Keratinocyte (primary cell): ENCODE data around the gene EGFR. TPM values are rescaled to one million over a fixed set of nuclear protein-coding genes. Genes with fewer than 3 reads are reported as not detected.

Experiments
- DNase-seq: peaks from one replicate; pipeline ENCODE4 v3.0.0-alpha.2; 2011; ENCODE audit warnings: low read depth, missing footprints, low spot score
- FAIRE-seq: peaks from 2 replicates; lab custom pipeline; 2011; peaks lifted over from hg19 to GRCh38; lab: Jason Lieb, UNC
- H2AFZ ChIP-seq: 2 replicates; pipeline ENCODE4 v1.6.0; 2012; ENCODE audit warnings: low read length, control low read depth, inconsistent platforms; ENCODE audit not compliant: control insufficient read depth
- H3K27ac ChIP-seq: 2 replicates; pipeline ENCODE4 v1.5.1; 2011; ENCODE audit warnings: low read length; ENCODE audit not compliant: control insufficient read depth, insufficient read depth
- H3K27me3 ChIP-seq: 3 replicates; pipeline ENCODE4 v1.6.0; 2011; ENCODE audit warnings: low read length; ENCODE audit not compliant: control insufficient read depth, insufficient read depth; ENCODE audit errors: extremely low read depth
- H3K36me3 ChIP-seq, 2 experiments: 2 replicates in 1 of 2; 3 replicates in 1 of 2; pipeline ENCODE4 v1.5.1; 2011; ENCODE audit warnings: low read length in 2 of 2, mild to moderate bottlenecking in 1 of 2; ENCODE audit not compliant: control insufficient read depth in 2 of 2, insufficient read depth in 2 of 2; ENCODE audit errors: extremely low read depth in 1 of 2
- H3K4me1 ChIP-seq: 3 replicates; pipeline ENCODE4 v1.5.1; 2011; ENCODE audit warnings: low read length; ENCODE audit not compliant: control insufficient read depth, insufficient read depth; ENCODE audit errors: extremely low read depth
- H3K4me2 ChIP-seq: 3 replicates; pipeline ENCODE4 v1.6.0; 2011; ENCODE audit warnings: low read depth, low read length; ENCODE audit not compliant: control insufficient read depth, insufficient read depth; ENCODE audit errors: extremely low read depth
- H3K4me3 ChIP-seq, 3 experiments: fragments of 200-600 bp in 1 of 3; sonication (generic) in 1 of 3; 2 replicates in 2 of 3; 3 replicates in 1 of 3; pipeline ENCODE4 v1.5.1; 2011 to 2016; ENCODE audit warnings: low read length in 3 of 3, mild to moderate bottlenecking in 3 of 3, control low read depth in 2 of 3, inconsistent platforms in 1 of 3, low read depth in 1 of 3, mixed read lengths in 1 of 3, mixed run types in 1 of 3, moderate library complexity in 1 of 3; ENCODE audit not compliant: control insufficient read depth in 2 of 3, insufficient read depth in 2 of 3; ENCODE audit errors: extremely low read depth in 1 of 3
- H3K79me2 ChIP-seq: 2 replicates; pipeline ENCODE4 v1.6.0; 2012; ENCODE audit warnings: low read length; ENCODE audit not compliant: control insufficient read depth, insufficient read depth
- H3K9ac ChIP-seq: 3 replicates; pipeline ENCODE4 v1.6.0; 2011; ENCODE audit warnings: low read length; ENCODE audit not compliant: control insufficient read depth, insufficient read depth; ENCODE audit errors: extremely low read depth
- H3K9me1 ChIP-seq: 3 replicates; pipeline ENCODE4 v1.6.0; 2011; ENCODE audit warnings: low read length; ENCODE audit not compliant: control insufficient read depth, insufficient read depth; ENCODE audit errors: extremely low read depth
- H3K9me3 ChIP-seq: 2 replicates; pipeline ENCODE4 v1.5.1; 2012; ENCODE audit warnings: low read depth, low read length; ENCODE audit not compliant: control insufficient read depth
- H4K20me1 ChIP-seq: 3 replicates; pipeline ENCODE4 v1.6.0; 2011; ENCODE audit warnings: low read length; ENCODE audit not compliant: control insufficient read depth, insufficient read depth; ENCODE audit errors: extremely low read depth
- CTCF ChIP-seq, 3 experiments: IDR thresholded peaks in 1 of 3; conservative IDR thresholded peaks in 1 of 3; optimal IDR thresholded peaks in 1 of 3; 2 replicates in 2 of 3; 3 replicates in 1 of 3; pipeline versions ENCODE3 to v1.5.1; 2011; ENCODE audit warnings: low read length in 3 of 3, mild to moderate bottlenecking in 3 of 3, moderate library complexity in 2 of 3, control low read depth in 1 of 3, inconsistent platforms in 1 of 3; ENCODE audit not compliant: insufficient read depth in 2 of 3; ENCODE audit errors: extremely low read depth in 1 of 3
- EZH2 ChIP-seq: IDR thresholded peaks from one replicate; pipeline ENCODE4 v1.6.1; 2012; ENCODE audit warnings: inconsistent platforms, mild to moderate bottlenecking, low read length, moderate library complexity
- dilution Hi-C: fragments of 300-500 bp; cut with MboI; formaldehyde crosslinking; loops from one replicate; pipeline ENCODE4 v1.7.0; 2020; ENCODE audit warnings: low sequenced_read_pairs; ENCODE audit not compliant: extremely low pct_ligation_motif_present
- polyA plus RNA-seq, 5 experiments: library from polyadenylated mRNA; depleted of rRNA in 3 of 5; stranded (reverse) in 3 of 5; stranded (forward) in 1 of 5; unstranded in 1 of 5; fragments of >200 nt; gene quantifications; 1 replicate in 1 of 5; 2 replicates in 3 of 5; 3 replicates in 1 of 5; pipeline versions ENCODE4 v1.2.1 to v1.2.3, GENCODE V29; 2011 to 2012; ENCODE audit warnings: missing spikeins in 2 of 5, low read depth in 1 of 5, low replicate concordance in 1 of 5

The EGFR gene
- polyA plus RNA-seq, 1 donor (not counting 4 experiments of a cell fraction or from before 2014, with no cell fraction given), result 120 TPM

GRCh38 chr7:55260171-55260570 is 241.4 kb downstream of the EGFR start:
- H3K4me3 ChIP-seq, result no peak overlapping the region
- TF ChIP-seq CTCF (optimal IDR thresholded peaks at IDR 0.05 in 1 of 3, IDR thresholded peaks at IDR 0.05 in 1 of 3, conservative IDR thresholded peaks at IDR 0.05 in 1 of 3; ENCODE audit: extremely low read depth in 1 of 3, insufficient read depth in 2 of 3, low read length in 3 of 3) (no peak), EZH2 (no peak)
- DNase-seq (no peak), FAIRE-seq (no peak)
- no peak overlapping the region for H3K27ac ChIP-seq
- H3K9me1 ChIP-seq, result no peaks in the 10 kb centered on the region
- H3K9ac ChIP-seq, result no peak overlapping the region
- peaks cover 8% of the 10 kb centered on the region for H3K4me1 ChIP-seq
- H3K4me2 ChIP-seq, result no peak overlapping the region
- no peak overlapping the region for H2AFZ ChIP-seq
- no peaks in the 10 kb centered on the region for H3K36me3 ChIP-seq
- no peaks in the 10 kb centered on the region for H3K9me3 ChIP-seq
- dilution Hi-C loops, result no loop called here
- no peaks in the 10 kb centered on the region for H3K79me2 ChIP-seq
- H4K20me1 ChIP-seq, result no peaks in the 10 kb centered on the region
- peaks cover 6% of the 10 kb centered on the region for H3K27me3 ChIP-seq

GRCh38 chr7:55260676-55261385 is 242.0 kb downstream of the EGFR start:
- peaks cover 10% of the 10 kb centered on the region for H3K27me3 ChIP-seq
- FAIRE-seq (no peak), DNase-seq (no peak)
- H3K79me2 ChIP-seq, result no peaks in the 10 kb centered on the region
- no peak overlapping the region for H3K9ac ChIP-seq
- dilution Hi-C loops, result no loop called here
- no peak overlapping the region for H2AFZ ChIP-seq
- TF ChIP-seq CTCF (optimal IDR thresholded peaks at IDR 0.05 in 1 of 3, IDR thresholded peaks at IDR 0.05 in 1 of 3, conservative IDR thresholded peaks at IDR 0.05 in 1 of 3; ENCODE audit: extremely low read depth in 1 of 3, insufficient read depth in 2 of 3, low read length in 3 of 3) (no peak), EZH2 (no peak)
- H3K4me1 ChIP-seq, result peaks cover 3% of the 10 kb centered on the region
- H3K9me3 ChIP-seq, result no peaks in the 10 kb centered on the region
- no peak overlapping the region for H3K4me2 ChIP-seq
- H3K27ac ChIP-seq, result no peak overlapping the region
- no peaks in the 10 kb centered on the region for H4K20me1 ChIP-seq
- no peak overlapping the region for H3K4me3 ChIP-seq
- no peaks in the 10 kb centered on the region for H3K36me3 ChIP-seq
- no peaks in the 10 kb centered on the region for H3K9me1 ChIP-seq
